Left forelimb (tissue), 1 donor: ENCODE results near the gene SIGLEC1.
A peak's percentile ranks its signal among the peaks of the same experiment; 100 is the strongest.

Experiments
- DNase-seq: peaks from one replicate; pipeline ENCODE4 v3.0.0-alpha.2; 2018; ENCODE audit warnings: low spot score

Gene SIGLEC1

DNA sequence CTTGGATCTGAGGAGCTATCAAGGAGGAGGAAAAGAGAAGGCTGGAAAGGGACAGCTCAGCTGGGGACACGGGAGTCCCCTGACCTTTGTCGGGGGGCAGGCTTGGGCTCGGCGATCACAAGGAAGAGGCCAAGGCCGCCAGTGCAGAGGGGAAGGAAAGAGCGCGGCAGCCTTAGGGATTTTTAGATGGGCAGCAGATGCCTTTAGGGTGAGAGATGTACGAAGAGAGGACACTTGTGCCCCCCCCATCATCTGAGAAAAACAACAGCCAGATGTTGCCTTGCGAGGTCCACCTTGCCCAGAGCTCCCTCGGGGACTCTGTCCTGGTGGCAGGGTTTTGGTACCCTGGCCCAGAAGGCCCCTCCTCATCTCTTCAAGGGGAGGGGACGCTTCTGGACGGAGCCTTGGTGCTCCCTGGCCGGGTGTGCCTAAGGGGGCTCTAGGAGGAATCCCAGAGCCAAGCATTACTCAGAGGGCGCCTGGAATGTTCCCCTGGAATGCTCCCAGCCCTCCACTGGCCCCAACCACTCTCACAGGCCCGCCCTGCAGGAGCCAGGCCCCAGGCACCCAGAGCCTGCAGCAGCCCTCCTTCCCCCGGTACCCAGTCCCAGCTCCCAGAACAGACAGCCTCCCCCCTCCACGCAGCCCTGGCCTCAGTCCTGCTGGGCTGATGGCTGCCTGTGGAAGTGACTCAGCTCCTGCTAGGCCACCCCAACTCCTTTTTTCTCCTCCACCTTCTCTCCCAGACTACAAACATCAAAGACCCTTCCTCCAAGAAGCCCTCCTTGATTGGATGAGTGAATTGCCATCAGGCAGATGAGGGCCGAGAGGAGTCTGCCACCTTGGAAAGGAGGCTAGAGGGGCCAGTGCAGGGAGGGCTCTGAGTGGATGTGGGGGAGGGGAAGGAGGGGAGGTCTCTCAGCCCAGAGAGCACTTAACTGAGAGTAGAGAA, 32.4 kb downstream of the SIGLEC1 start:
- DNase-seq: no peak

GRCh38 chr20:3678856-3679720, 33.3 kb downstream of the SIGLEC1 start:
- DNase-seq: no peak

DNA sequence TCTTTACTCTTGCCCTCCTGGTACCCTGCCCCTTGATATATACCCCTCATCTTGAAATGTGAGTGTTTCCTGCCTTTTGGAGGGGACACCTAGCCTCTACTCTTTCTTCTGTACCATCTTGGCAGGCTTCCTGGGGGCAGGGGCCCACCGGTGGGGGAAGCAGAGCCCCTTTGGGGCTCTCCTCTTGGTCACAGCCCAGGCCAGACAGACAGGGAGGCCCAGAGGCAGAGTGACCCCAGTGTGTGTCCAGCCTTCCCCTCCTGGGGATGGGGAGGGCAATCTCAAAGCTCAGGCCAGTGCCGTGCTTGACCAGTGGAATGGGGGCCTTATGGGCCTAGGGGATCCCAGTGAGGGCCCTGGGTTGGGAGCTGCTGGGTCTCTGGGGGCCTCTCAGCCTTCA, 34.2 kb downstream of the SIGLEC1 start:
- DNase-seq: no peak

GRCh38 chr20:3677733-3678132, 34.7 kb downstream of the SIGLEC1 start:
- peak; percentile 82 for DNase-seq

- no peak for DNase-seq
These were observed 37.2 kb downstream of the SIGLEC1 start for GRCh38 chr20:3674995-3675900.

DNA sequence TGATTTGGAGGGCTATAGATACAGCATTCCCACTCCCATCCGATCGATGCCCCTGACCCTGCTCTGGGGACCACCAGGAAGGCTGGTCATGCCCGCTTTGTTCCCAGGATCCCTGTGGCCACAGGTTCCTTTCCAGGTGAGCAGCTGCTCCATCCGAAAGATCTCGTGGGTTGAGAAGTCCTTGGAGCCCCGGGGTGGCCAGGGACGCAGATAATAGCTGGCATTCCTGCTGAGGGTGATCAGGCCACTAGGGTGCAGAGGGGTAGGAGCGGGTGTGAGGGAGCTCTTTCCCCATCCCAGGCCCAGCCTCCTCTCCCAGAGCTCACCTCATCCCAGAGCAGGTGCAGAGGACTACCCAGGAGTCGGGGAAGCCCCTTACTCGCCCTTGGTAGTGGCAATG, 38.0 kb downstream of the SIGLEC1 start:
- no peak for DNase-seq

DNA sequence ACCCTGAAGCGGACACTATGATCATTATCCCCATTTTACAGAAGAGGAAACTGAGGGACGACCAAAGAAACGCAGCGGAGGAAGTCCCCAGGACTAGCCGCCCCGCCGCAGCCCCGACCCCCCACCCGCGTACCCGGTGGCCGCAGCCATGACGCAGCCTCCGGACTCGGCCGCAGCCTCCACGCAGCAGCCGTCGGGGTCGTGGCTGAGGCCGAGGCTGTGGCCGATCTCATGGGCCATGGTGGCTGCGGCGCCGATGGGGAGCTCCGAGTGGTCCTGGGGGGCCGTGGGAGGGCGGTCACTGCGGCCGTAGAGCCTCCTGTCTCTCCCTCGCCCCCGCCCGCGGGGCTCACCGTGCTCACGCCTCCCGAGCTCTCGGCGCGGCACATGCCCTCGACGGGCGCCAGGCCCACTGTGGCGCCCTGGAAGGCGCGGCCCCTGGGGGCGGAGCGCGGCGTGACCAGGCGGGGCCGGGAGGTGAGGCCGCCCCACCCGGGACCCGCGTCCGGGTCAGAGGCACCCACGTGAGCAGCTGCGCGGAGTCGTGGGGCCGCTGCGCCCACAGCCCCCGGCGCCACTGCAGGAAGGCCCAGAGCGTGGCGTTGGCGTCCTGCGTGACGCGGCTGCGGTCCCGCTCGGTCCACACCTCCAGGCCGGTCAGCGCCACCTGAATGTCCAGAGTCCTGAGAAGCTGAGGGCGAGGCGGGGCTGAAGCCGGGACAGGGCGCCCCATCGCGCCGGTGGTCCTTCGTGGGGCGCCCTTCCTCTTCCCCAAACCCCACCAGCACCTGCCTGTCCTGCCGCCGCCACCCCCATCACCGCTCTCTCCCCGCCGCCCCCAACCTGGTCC, 39.0 kb downstream of the SIGLEC1 start:
- DNase-seq: no peak

GRCh38 chr20:3672547-3673171, 39.7 kb downstream of the SIGLEC1 start:
- no peak for DNase-seq

- DNase-seq: no peak
These were observed 40.3 kb downstream of the SIGLEC1 start for GRCh38 chr20:3671986-3672546.

DNA sequence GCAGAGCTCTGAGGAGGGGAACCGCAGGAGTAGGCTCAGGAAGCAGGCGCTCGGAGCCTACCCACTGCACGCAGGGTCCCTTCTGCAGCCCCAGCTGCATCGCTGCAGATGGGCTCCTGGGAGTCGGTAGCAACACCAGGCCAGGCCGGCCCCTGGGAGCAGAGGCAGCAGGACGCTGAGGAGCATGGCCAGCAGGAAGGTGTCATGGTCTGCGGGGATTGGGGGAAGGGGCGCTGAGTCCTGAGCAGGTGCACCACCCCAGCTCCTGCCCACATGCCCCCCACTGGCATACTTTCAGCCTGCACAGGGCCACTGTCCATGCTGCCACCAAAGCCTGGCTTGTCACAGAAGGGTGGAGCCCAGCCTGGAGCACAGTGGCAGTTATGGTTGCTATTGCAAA, 41.5 kb downstream of the SIGLEC1 start:
- no peak for DNase-seq

GRCh38 chr20:3670511-3670910, 41.9 kb downstream of the SIGLEC1 start:
- no peak for DNase-seq

GRCh38 chr20:3669710-3670367, 42.6 kb downstream of the SIGLEC1 start:
- no peak for DNase-seq

DNA sequence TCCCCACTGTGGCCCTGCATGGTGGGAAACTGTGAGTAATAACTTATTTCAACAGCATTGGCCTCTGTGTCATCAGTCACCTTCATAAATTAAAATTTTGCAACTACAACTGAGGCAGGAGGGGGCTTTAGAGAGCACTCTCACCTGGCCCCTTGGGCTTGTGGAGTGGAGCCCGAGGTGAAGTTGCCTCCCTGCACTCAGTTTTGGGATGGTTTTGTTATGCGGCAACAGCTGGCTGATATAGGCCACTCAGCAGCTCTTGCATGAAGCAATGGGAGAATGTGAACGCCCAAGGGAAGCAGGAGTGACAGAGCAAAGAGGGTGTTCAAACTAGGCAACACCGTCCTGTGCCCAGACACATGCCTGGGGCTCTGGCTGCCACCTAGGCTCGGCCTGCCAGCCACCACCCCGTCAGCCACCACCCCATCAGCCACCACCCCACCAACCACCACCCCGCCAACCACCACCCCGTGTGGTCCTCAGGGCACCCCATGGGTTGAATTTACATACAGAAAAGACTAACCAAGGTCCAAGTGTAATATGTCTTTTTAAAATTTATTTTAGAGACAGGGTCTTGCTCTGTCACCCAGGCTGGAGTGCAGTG, 44.9 kb downstream of the SIGLEC1 start:
- no peak for DNase-seq

DNA sequence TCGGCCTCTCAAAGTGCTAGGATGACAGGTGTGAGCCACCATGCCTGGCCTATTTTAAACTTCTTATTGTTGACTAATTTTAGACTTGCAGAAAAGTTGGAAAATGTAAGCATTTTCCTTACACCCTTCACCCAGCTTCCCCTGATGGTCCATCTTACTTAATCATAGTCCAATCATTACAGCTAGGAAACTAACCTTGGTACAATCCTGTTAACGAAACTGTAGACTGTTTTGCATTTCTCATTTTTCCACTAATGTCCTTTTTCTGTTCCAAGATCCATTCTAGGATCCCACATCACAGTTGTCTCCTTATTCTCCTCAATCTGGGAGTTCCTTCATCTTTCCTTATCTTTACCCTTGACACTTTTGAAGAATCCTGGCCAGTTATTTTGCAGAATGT, 48.5 kb downstream of the SIGLEC1 start:
- DNase-seq: no peak

- DNase-seq: no peak
These were observed 49.2 kb downstream of the SIGLEC1 start, which contains the start of gene GFRA4 for GRCh38 chr20:3663031-3663701. Gene GFRA4, minus strand, starts transcription at chr20:3663399. Its CDS starts 0 bp downstream, at chr20:3663399.
